ENCODE measurements around the gene HJV.
A peak's percentile ranks its signal among the peaks of the same experiment; 100 is the strongest.

DNA sequence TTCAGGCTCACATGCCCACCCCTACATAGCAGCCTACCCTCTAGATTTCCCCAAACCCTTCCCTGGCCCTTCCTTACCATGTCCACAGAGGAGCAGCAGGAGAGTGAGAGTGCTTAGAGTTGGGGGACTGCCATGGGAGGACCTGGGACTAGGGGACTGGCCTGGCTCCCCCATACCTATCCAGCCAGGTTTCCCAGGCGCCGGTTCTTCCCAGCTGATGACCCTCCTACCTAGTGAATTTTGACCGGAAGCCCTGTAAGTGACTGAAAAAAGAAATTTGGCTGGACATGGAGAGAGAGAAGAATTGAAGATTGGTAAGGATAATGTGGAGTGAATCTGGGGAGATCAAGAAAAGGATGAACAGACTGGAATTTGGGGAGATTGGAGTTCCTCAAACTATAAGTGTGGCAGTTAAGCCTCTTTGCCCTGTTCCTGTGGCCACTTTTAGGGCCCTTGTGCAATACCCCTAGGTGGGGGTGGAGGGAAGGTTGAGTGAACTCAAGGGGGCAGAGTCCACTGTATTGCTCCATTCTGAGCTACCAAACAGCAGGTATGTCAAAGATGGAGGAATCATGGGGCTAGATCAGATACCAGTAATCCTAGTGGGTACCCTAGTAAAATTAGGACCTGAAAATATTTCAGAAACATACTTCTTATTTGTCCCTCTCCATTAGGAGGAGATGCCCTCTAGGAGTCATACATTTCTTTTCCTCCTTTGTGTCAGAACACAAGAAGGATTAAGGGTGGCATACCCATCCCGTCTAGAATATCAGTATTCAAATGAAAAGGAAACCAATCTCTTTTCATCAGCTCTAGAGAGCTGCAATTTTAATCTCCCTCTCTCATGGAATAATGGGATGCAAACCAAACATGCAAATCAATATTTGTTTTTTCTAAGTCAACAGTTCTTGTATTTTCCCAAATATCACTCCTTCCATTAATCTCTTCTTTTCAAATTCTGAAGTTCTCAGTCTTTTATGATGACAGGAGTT lies 1.2 kb downstream of the HJV start:
- TF ChIP-seq RAD21 (IDR thresholded peaks at IDR 0.05 in 1 of 2, conservative IDR thresholded peaks at IDR 0.05 in 1 of 2; ENCODE audit: low read depth in 2 of 2, low read length in 2 of 2) (no peak; a peak in 1 of 4 replicates), CTCF (IDR thresholded peaks at IDR 0.05; ENCODE audit: control extremely low read depth in 1 of 3, insufficient read depth in 1 of 3, low read depth in 1 of 3, low read length in 3 of 3) (peak in 2 of 3 experiments; percentile 4 to 10; a peak in 2 of 4 replicates), POLR2A (IDR thresholded peaks at IDR 0.05; ENCODE audit: control extremely low read depth in 1 of 2, low read depth in 2 of 2, low read length in 2 of 2) (no peak), CEBPB (IDR thresholded peaks at IDR 0.05; ENCODE audit: low read depth, low read length) (peak; percentile 83), TEAD4 (IDR thresholded peaks at IDR 0.05; ENCODE audit: low read depth, low read length) (no peak), SRF (IDR thresholded peaks at IDR 0.05; ENCODE audit: low read depth, low read length) (no peak), MAFK (IDR thresholded peaks at IDR 0.05; ENCODE audit: low read depth, low read length) (no peak), EP300 (IDR thresholded peaks at IDR 0.05; ENCODE audit: borderline replicate concordance in 1 of 2, low read depth in 2 of 2, low read length in 2 of 2) (no peak), SIRT6 (IDR thresholded peaks at IDR 0.05; ENCODE audit: low read length) (no peak), JUND (IDR thresholded peaks at IDR 0.05; ENCODE audit: low read length) (no peak), EGR1 (IDR thresholded peaks at IDR 0.05; ENCODE audit: borderline replicate concordance, low read depth, low read length) (no peak)
